ENCODE measurements around the gene TNFRSF25. TPM values are rescaled to one million over a fixed set of nuclear protein-coding genes. Genes with fewer than 3 reads are reported as not detected.

TNFRSF25 gene
- total RNA-seq, 1 experiment from 2014 or later = 19.4 TPM

DNA sequence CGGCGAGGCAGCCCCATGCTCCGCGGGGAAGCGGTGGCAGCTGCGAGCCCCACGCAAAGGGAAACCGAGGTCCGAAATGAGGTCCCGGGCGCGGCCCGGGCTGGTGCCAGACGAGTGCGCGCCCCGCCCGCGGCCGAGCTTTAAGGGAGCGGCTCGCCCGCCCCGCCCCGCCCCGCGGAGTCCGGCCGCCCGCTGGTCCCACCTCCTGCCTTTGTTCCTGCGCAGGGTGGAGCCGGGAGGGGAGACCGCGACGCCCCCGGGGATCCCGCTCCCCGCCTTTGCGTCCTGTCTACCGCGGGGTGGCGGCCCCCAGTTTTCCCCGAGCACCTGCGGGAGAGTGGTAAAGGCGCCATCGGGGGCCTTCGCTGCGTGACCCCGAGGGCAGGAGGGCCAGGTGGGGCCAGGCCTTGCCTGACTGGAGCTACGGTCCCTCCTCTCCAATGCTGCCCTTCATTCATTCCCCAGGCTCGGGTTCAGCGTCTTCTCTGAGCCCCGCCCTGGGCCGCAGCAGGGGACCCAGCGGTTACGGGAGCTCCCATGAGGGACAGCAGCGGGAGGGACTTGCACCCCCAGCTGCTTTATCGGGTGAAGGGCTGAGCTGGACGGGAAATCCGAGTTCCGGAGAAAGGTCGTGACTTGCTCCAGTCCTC, 46.0 kb downstream of the TNFRSF25 start, which contains the start of gene HES2:
TSS of gene HES2 (minus strand) at position 116 of the 650 bp plus-strand sequence. CDS start at position 17, 99 bp downstream.
- H3K9me3 Mint-ChIP-seq = peaks cover 0 to 3% of the 10 kb centered on the region in 2 experiments; a peak in 2 of 5 replicates
- Histone ChIP-seq H3K79me2 (ENCODE audit: insufficient read depth, low read length) (no peaks in the 10 kb centered on the region), H3K79me1 (ENCODE audit: insufficient read depth, low read depth, low read length, poor library complexity, severe bottlenecking) (no peaks in the 10 kb centered on the region), H3K9me3 (ENCODE audit: control insufficient read depth, low read depth, low read length) (no peaks in the 10 kb centered on the region), H4K5ac (ENCODE audit: insufficient read length, low read depth, low read length) (no peak within 1 kb of the TSS), H3K27ac (ENCODE audit: insufficient read length, low read depth, low read length) (no peak within 1 kb of the TSS), H2AK5ac (ENCODE audit: insufficient read length, low read length) (no peak within 1 kb of the TSS), H2AFZ (ENCODE audit: low read length) (no peak within 1 kb of the TSS), H2BK20ac (ENCODE audit: low read depth, low read length, poor library complexity, severe bottlenecking) (no peak within 1 kb of the TSS), H3K14ac (ENCODE audit: insufficient read depth, low read length) (no peak within 1 kb of the TSS; the same call in 1 of the 2 replicates), H2BK12ac (ENCODE audit: insufficient read length, low read depth, low read length) (no peak within 1 kb of the TSS), H3K23ac (ENCODE audit: insufficient read length, low read depth, low read length) (no peak within 1 kb of the TSS), H3K4ac (ENCODE audit: low read depth, low read length) (no peak within 1 kb of the TSS), H2BK15ac (ENCODE audit: low read depth, low read length) (no peak within 1 kb of the TSS), H3K18ac (ENCODE audit: insufficient read length, low read depth, low read length) (no peak within 1 kb of the TSS), H4K8ac (replicated peaks; ENCODE audit: insufficient read length, low read depth, low read length) (no peak within 1 kb of the TSS), H3K56ac (ENCODE audit: insufficient read length, low read depth, low read length) (no peak within 1 kb of the TSS), H3K9ac (ENCODE audit: extremely low read depth, insufficient read length, low read length) (no peak within 1 kb of the TSS), H4K91ac (ENCODE audit: insufficient read length, low read depth, low read length) (no peak within 1 kb of the TSS), H3K27me3 (ENCODE audit: insufficient read depth, low read length) (peaks cover 75% of the 10 kb centered on the region), H3K23me2 (ENCODE audit: insufficient read length, low read depth, low read length, poor library complexity, severe bottlenecking) (peaks cover 10% of the 10 kb centered on the region), H3K4me2 (ENCODE audit: insufficient read depth, insufficient read length, low read length) (peak within 1 kb of the TSS; percentile 50), H2BK5ac (ENCODE audit: insufficient read length, low read length) (no peak within 1 kb of the TSS), H2BK120ac (ENCODE audit: low read depth, low read length, poor library complexity, severe bottlenecking) (no peak within 1 kb of the TSS), H3K4me1 (ENCODE audit: insufficient read depth, low read length) (no peaks in the 10 kb centered on the region), H3T11ph (ENCODE audit: low read length) (no peak within 1 kb of the TSS), H4K20me1 (ENCODE audit: control insufficient read depth, insufficient read depth, insufficient read length) (no peaks in the 10 kb centered on the region)
- no peak within 1 kb of the TSS for H3K27ac Mint-ChIP-seq
- no peaks in the 10 kb centered on the region for H3K36me3 Mint-ChIP-seq (ENCODE audit: insufficient read depth in 1 of 3, low read depth in 3 of 3)
- peaks cover 21 to 24% of the 10 kb centered on the region in 2 experiments for H3K4me1 Mint-ChIP-seq
- TF ChIP-seq, protein P1, sequence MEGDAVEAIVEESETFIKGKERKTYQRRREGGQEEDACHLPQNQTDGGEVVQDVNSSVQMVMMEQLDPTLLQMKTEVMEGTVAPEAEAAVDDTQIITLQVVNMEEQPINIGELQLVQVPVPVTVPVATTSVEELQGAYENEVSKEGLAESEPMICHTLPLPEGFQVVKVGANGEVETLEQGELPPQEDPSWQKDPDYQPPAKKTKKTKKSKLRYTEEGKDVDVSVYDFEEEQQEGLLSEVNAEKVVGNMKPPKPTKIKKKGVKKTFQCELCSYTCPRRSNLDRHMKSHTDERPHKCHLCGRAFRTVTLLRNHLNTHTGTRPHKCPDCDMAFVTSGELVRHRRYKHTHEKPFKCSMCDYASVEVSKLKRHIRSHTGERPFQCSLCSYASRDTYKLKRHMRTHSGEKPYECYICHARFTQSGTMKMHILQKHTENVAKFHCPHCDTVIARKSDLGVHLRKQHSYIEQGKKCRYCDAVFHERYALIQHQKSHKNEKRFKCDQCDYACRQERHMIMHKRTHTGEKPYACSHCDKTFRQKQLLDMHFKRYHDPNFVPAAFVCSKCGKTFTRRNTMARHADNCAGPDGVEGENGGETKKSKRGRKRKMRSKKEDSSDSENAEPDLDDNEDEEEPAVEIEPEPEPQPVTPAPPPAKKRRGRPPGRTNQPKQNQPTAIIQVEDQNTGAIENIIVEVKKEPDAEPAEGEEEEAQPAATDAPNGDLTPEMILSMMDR (conservative IDR thresholded peaks at IDR 0.05) = no peak
- WGBS (ENCODE audit: extremely low coverage, insufficient read length, low lambda C conversion rate) = no CpG with 5 or more reads among the region's 62 CpGs
- peaks cover 93% of the 10 kb centered on the region for H3K27me3 Mint-ChIP-seq (ENCODE audit: low read depth)
- H3K4me3 Mint-ChIP-seq = peak within 1 kb of the TSS; percentile 42 to 74
- peak; percentile 74 for DNase-seq

Data from H9 (cell line).